Neural cell (in vitro differentiated cells): ENCODE results near the gene PDS5B.

Experiments used
- CTCF ChIP-seq: fragments of 450-650 bp; IDR thresholded peaks from 2 replicates; pipeline ENCODE4 v1.5.1; 2014; ENCODE audit warnings: antibody characterized with exemption, mild to moderate bottlenecking, moderate library complexity; ENCODE audit not compliant: poor library complexity, severe bottlenecking
- REST ChIP-seq: IDR thresholded peaks from 2 replicates; pipeline ENCODE4 v1.6.1; 2012; ENCODE audit warnings: borderline replicate concordance

GRCh38 chr13:32661685-32662084 is 75.4 kb downstream of the PDS5B start:
- TF ChIP-seq CTCF: no peak
- no peak for TF ChIP-seq REST
